HG03159 (cell line): ENCODE measurements around the gene MND1.
"Not testable (repeated sequence)": the region's sequence is repeated elsewhere in the genome, so short reads cannot be mapped to it uniquely, and the experiment has no call there.

Experiments
- ATAC-seq: cut with Tn5 transposase; IDR thresholded peaks from one replicate; pipeline ENCODE4 v1.9.1; 2021; ENCODE audit warnings: mild to moderate bottlenecking, moderate library complexity; ENCODE audit not compliant: unreplicated experiment

The MND1 gene

GRCh38 chr4:153438916-153439756 is 94.6 kb downstream of the MND1 start:
- ATAC-seq = peak; percentile 75

DNA sequence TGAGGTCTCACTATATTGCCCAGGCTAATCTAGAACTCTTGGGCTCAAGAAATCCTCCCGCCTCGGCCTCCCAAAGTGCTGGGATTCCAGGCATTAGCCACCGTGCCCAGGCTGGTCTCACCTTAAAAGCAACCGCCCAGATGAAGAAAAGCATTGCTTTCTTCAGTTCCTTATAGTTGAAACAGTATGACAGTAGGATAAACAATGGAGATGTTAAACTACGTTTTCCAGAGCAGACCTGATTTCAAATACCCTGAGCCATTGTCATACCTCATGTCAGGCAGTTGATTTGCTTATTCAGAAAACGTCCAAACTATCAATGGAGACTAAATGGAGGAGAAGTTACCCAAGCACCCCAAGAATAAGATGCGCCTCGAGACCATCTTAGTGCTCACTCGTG is 95.3 kb downstream of the MND1 start:
- ATAC-seq = peak; percentile 12

DNA sequence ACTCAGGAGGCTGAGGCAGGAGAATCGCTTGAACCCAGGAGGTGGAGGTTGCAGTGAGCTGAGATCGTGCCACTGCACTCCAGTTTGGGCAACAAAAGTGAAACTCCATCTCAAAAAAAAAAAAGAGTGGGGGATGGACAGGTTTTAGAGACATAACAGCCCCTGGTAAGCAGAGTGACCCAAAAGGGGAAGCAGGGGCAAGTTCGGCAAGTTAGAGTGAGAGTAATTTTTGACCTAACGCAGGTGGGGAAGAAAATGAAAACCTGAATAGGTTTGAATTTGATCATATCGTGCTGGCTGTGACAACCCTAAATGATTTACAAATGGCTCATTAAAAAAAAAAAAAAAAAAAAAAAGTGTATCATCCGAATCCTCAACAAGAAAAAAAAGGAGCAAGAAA is 96.0 kb downstream of the MND1 start:
- ATAC-seq = peak; percentile 34

GRCh38 chr4:153447175-153447905 is 102.9 kb downstream of the MND1 start:
- ATAC-seq = no peak

DNA sequence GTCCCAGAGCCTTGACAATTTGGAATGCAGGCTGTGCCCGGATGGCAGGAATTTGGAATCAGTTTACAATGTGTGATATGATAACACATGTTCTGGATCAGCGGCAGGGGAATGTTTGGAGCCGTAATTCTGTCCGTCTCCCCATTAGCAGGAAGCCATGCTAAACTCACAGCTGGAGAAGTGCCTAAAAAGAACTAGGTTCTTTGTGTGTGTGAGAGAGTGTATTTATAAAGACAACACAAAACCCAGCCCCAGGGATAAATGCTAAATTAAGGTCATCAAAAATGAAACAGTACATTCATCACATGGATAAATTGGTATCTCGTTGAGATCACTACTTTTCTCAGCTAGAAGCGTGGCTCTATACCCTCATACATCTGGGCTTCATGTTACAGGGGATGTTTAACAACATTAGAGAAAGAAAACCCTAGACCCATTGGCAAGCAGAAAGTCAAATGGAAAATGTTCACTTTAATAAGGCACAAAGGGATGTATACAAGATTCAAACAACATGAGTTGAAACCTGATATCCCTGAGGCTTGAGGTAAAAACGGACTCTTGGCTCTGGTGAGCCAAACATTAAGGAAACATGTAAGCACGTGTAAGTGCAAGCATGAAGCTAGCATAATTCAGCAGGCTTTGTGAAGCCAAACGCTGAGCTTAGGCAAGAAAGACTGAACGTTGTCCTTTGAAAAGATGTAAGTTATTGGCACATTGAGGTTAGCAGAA is 103.7 kb downstream of the MND1 start:
- ATAC-seq = no peak

GRCh38 chr4:153449338-153449737 is 104.8 kb downstream of the MND1 start:
- no peak for ATAC-seq

DNA sequence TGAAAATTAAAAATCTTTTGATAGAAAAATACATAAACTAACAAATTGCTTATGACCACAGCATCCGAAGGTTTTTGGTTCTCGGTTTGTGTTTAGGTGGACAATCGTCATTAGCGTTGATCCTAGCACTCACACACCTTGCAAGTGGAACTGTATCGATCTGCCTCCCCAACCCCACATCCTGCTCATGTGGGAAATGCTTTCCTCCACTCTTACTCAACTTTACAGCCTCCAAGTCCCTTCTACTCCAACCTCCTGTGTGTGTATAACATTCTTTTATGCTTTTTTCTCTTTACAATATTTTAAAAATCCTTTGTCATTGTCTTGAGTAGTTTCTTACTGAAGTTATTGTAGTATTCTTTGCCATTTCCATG is 106.0 kb downstream of the MND1 start:
- ATAC-seq = no peak

DNA sequence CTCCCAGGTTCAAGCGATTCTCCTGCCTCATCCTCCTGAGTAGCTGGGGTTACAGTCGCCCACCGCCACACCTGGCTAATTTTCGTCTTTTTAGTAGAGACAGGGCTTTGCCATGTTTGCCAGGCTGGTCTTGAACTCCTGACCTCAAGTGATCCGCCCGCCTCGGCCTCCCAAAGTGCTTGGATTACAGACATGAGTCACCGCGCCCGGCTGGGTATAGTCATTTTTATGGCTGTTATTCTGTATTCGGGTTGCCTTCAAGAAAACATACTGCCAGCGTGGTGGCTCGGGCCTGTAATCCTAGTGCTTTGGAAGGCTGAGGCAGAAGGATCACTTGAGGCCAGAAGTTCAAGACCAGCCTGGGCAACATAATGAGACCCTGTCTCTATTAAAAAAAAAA is 106.7 kb downstream of the MND1 start:
- ATAC-seq = not testable (repeated sequence)

DNA sequence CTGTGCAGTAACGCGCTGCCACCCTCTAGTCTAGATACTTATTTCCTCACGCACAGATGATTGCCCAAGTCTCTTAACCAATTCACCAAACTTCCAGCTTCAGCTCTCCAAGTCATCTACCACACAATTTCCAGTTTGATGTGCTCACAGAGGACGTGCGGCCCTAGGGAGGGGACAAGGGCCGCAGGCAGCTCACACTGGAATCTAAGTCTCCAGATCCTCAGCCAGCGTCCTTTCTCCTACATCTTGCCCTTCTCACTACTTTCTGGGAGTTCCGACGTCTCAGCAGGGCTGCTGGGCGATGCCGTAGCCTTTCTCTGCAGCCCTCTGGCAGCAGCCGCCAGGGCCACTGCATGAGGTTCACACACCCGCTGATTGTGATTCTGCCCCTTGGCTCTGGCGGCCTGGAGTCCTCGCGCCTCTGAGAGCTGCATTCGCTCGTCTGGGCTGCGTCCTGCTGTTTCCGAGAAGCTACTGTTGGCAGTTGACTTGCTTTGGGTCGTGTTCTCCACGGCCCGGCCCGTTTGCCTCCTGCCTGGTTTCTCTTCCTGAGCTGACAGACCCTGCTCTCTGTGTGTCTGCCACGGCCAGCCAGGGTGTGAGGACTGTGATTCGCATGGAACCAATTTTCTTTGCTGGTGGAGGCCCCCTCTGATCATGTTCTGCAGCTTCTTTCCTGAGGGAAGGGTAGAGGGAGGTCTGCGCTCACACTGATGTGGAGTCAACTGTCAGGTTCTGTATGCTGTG is 107.6 kb downstream of the MND1 start:
- ATAC-seq = no peak

DNA sequence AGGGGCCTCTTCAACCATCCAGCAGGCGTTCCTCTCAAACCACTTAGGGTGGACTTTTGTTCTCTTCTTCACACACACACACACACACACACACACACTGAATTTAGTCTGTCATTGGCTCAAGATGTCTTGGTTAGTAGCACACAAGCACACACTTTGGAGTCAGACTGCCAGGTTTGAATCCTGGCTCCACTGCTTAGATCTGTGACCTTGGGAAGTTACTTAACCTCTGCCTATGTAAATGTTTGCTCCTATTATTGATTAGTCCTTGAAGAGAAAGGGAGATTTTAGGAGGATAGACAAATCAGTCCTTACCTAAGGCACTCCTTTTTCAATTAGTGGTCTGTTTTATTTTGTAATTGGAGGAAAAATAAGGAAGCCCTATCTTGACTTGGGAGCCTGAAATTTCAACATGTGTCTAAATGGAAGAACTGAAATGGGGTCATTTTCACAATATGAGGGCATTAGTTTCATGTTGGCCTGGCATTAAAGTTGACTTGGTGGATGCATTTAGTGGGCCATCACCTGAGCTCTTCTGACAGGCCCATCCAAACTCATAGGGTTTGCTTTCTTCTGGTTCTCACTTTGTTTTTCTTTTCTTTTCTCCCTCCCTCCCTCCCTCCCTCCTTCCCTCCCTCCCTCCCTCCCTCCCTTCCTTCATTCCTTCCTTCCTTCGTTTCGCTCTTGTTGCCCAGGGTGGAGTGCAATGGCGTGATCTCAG is 108.3 kb downstream of the MND1 start:
- no peak for ATAC-seq

GRCh38 chr4:153453402-153453801 is 108.9 kb downstream of the MND1 start:
- ATAC-seq = no peak

- no peak for ATAC-seq
Observed at GRCh38 chr4:153458969-153459368, 114.5 kb downstream of the MND1 start.

DNA sequence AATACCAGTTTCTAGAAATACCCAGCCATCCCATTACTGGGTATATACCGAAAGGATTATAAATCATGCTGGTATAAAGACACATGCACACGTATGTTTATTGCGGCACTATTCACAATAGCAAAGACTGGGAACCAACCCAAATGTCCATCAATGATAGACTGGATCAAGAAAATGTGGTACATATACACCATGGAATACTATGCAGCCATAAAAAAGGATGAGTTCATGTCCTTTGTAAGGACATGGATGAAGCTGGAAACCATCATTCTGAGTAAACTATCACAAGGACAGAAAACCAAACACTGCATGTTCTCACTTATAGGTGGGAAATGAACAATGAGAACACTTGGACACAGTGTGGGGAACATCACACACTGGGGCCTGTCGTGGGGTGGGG is 117.1 kb downstream of the MND1 start:
- not testable (repeated sequence) for ATAC-seq

DNA sequence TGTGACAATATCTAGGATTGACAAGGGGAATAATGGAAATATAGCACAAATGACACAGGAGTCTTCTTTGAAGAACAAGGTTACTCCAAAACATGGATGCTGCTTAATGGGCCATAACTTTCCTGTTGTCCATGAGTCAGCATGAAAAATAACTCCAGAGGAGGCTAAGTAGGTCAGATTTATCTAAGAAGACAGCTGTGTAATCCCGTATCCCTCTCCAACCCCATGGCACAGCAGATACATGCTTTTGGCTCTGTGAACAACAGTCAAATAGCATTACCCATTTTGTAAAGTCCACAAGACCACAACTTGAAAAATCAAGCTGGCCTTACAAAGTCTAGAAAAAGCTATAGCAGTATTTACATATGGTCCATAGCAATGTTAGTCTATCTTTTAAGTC is 119.6 kb downstream of the MND1 start:
- ATAC-seq = no peak
